Thoracic aorta (tissue), 2 donors: Measurements from ENCODE around the gene ZMIZ1. TPM values are rescaled to one million over a fixed set of nuclear protein-coding genes. Genes with fewer than 3 reads are reported as not detected.

Experiments used
- ATAC-seq: fragments of 150-250 bp; one replicate; pipeline ENCODE4 v1.8.0; 2017; ENCODE audit warnings: low read depth; ENCODE audit not compliant: insufficient number of reproducible peaks, low FRiP score
- DNase-seq: peaks from one replicate; pipeline ENCODE4 v3.0.0-alpha.2; 2020; ENCODE audit warnings: low spot score
- H3K27ac ChIP-seq, 2 donors: fragments of 200-600 bp; sonication (generic); 1 replicate in 1 of 2; 2 replicates in 1 of 2; pipeline ENCODE4 v1.5.1; 2016; ENCODE audit warnings: mild to moderate bottlenecking in 2 of 2, moderate library complexity in 2 of 2
- H3K27me3 ChIP-seq: fragments of 200-600 bp; sonication (generic); replicated peaks from 2 replicates; pipeline ENCODE4 v1.6.0; 2016; ENCODE audit warnings: mild to moderate bottlenecking; ENCODE audit not compliant: insufficient read depth
- H3K36me3 ChIP-seq: fragments of 200-600 bp; sonication (generic); one replicate; pipeline ENCODE4 v1.5.1; 2016
- H3K4me1 ChIP-seq, 2 donors: fragments of 200-600 bp; sonication (generic); 1 replicate in 1 of 2; 2 replicates in 1 of 2; pipeline versions ENCODE4 v1.5.1 to v1.6.0; 2016; ENCODE audit warnings: low read depth in 2 of 2, mild to moderate bottlenecking in 1 of 2; ENCODE audit not compliant: control insufficient read depth in 1 of 2
- H3K4me3 ChIP-seq: fragments of 200-600 bp; sonication (generic); 2 replicates; pipeline ENCODE4 v1.5.1; 2016; ENCODE audit warnings: mild to moderate bottlenecking
- H3K9me3 ChIP-seq: fragments of 200-600 bp; sonication (generic); 2 replicates; pipeline ENCODE4 v1.5.1; 2016
- CTCF ChIP-seq: fragments of 200-600 bp; sonication (generic); IDR thresholded peaks from one replicate; pipeline ENCODE4 v1.5.1; 2019; ENCODE audit warnings: antibody characterized with exemption
- total RNA-seq, 2 donors: library from RNA; depleted of rRNA; stranded (reverse); fragments of >200 nt; gene quantifications; one replicate each; pipeline versions ENCODE4 v1.1.0 to v1.2.3, GENCODE V29; 2016

ZMIZ1 gene
- total RNA-seq, 2 donors from 2014 or later: 57.8 to 81.6 TPM

GRCh38 chr10:79181227-79181626 is 112.5 kb downstream of the ZMIZ1 start:
- Histone ChIP-seq H3K27ac (no peak overlapping the region), H3K9me3 (no peaks in the 10 kb centered on the region), H3K36me3 (no peaks in the 10 kb centered on the region), H3K4me1 (peaks cover 44 to 95% of the 10 kb centered on the region in 2 donors), H3K27me3 (no peaks in the 10 kb centered on the region), H3K4me3 (no peak overlapping the region)
- DNase-seq (no peak), ATAC-seq (no peak)
- no peak for TF ChIP-seq CTCF

- peaks cover 38 to 88% of the 10 kb centered on the region in 2 donors for H3K4me1 ChIP-seq
- H3K36me3 ChIP-seq: no peaks in the 10 kb centered on the region
- H3K9me3 ChIP-seq: no peaks in the 10 kb centered on the region
- no peak for TF ChIP-seq CTCF
- DNase-seq (no peak), ATAC-seq (no peak)
- peak overlapping the region in 1 of 2 donors; percentile 1 for H3K27ac ChIP-seq
- H3K27me3 ChIP-seq: no peaks in the 10 kb centered on the region
- no peak overlapping the region for H3K4me3 ChIP-seq
These were observed 113.1 kb downstream of the ZMIZ1 start for GRCh38 chr10:79181698-79182521.

GRCh38 chr10:79182781-79183467 is 114.2 kb downstream of the ZMIZ1 start:
- H3K27me3 ChIP-seq: no peaks in the 10 kb centered on the region

GRCh38 chr10:79183468-79183865 is 114.7 kb downstream of the ZMIZ1 start:
- Histone ChIP-seq H3K4me1 (peaks cover 33 to 73% of the 10 kb centered on the region in 2 donors), H3K4me3 (no peak overlapping the region), H3K27ac (no peak overlapping the region), H3K36me3 (peaks cover 7% of the 10 kb centered on the region), H3K9me3 (no peaks in the 10 kb centered on the region), H3K27me3 (no peaks in the 10 kb centered on the region)
- TF ChIP-seq CTCF: no peak
- no peak for DNase-seq
- ATAC-seq: no peak

More at GRCh38 chr10:79182781-79183467, 114.2 kb downstream of the ZMIZ1 start:
- H3K36me3 ChIP-seq: peaks cover 7% of the 10 kb centered on the region
- no peaks in the 10 kb centered on the region for H3K9me3 ChIP-seq
- TF ChIP-seq CTCF: no peak
- no peak overlapping the region for H3K4me3 ChIP-seq
- peak overlapping the region in 1 of 2 donors; percentile 1 for H3K27ac ChIP-seq
- no peak for DNase-seq
- no peak for ATAC-seq
- H3K4me1 ChIP-seq: peaks cover 37 to 78% of the 10 kb centered on the region in 2 donors

GRCh38 chr10:79184145-79184625 is 115.4 kb downstream of the ZMIZ1 start:
- peaks cover 7% of the 10 kb centered on the region for H3K36me3 ChIP-seq
- H3K9me3 ChIP-seq: no peaks in the 10 kb centered on the region
- H3K4me3 ChIP-seq: no peak overlapping the region
- ATAC-seq: peak; percentile 54
- H3K27ac ChIP-seq: peak overlapping the region in 1 of 2 donors; percentile 19
- no peaks in the 10 kb centered on the region for H3K27me3 ChIP-seq
- DNase-seq: no peak
- TF ChIP-seq CTCF: no peak
- H3K4me1 ChIP-seq: peaks cover 33 to 66% of the 10 kb centered on the region in 2 donors
